Epithelial cell of proximal tubule (primary cell): Measurements from ENCODE around the gene GLCCI1. TPM values are rescaled to one million over a fixed set of nuclear protein-coding genes. Genes with fewer than 3 reads are reported as not detected.

Experiments
- DNase-seq: peaks from one replicate; pipeline ENCODE4 v3.0.0-alpha.2; 2011; ENCODE audit warnings: low read depth
- H3K4me3 ChIP-seq: 2 replicates; pipeline ENCODE4 v1.5.1; 2011; ENCODE audit warnings: low read depth, mild to moderate bottlenecking, low read length
- CTCF ChIP-seq: conservative IDR thresholded peaks from 2 replicates; pipeline ENCODE4 v1.5.1; 2012; ENCODE audit warnings: low read depth, mild to moderate bottlenecking, low read length
- total RNA-seq: library from RNA; depleted of rRNA; stranded (reverse); fragments of >200 nt; gene quantifications from 2 replicates; pipeline ENCODE4 v1.2.3, GENCODE V29; 2015

The GLCCI1 gene
- total RNA-seq, 1 donor from 2014 or later: 1.9 TPM

GRCh38 chr7:7943951-7944350 is 24.6 kb upstream of the GLCCI1 start:
- no peak overlapping the region for H3K4me3 ChIP-seq
- no peak for TF ChIP-seq CTCF
- no peak for DNase-seq

- TF ChIP-seq CTCF: no peak
- DNase-seq: no peak
- H3K4me3 ChIP-seq: no peak overlapping the region
Observed at GRCh38 chr7:7944619-7945282, 23.8 kb upstream of the GLCCI1 start.

- no peak for DNase-seq
- no peak for TF ChIP-seq CTCF
- H3K4me3 ChIP-seq: no peak overlapping the region
Observed at GRCh38 chr7:7946486-7946885, 22.1 kb upstream of the GLCCI1 start.

DNA sequence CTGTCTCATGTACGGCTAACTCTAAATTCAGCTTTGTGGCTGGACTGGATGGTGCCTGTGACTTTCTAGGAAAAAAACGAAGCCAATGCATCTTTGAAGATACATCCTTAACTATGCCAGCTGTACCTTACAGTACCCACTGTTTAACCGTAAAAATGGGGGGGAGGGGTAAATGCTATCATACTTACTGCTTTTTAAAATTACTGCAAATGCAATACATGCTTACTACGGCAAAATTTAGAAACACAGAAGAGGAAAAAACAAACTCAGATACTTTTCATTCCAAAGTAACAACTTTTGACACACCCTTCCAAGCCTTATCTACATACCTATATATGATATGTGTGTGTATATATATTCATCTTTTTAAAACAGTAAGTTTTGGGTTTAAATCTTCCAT is 20.4 kb upstream of the GLCCI1 start:
- TF ChIP-seq CTCF: no peak
- no peak for DNase-seq
- H3K4me3 ChIP-seq: no peak overlapping the region

DNA sequence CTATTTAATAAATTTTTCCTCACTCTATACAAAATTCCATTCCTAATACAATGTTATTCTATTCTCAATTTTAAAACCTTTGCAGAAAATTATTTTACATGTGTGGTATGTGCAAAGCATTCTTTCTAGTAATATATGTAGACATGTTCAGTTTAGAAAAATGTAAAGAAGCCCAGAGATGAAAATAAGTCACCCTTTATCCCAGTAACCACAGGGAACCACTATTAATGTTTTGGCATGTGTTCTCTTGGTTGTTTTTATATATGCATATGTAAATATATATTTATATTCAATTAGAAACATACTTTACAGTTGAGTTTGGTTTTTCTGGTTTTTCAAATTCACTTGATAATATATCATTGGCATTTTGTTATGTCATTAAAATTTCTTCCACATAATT is 14.8 kb upstream of the GLCCI1 start:
- no peak overlapping the region for H3K4me3 ChIP-seq
- no peak for DNase-seq
- no peak for TF ChIP-seq CTCF

DNA sequence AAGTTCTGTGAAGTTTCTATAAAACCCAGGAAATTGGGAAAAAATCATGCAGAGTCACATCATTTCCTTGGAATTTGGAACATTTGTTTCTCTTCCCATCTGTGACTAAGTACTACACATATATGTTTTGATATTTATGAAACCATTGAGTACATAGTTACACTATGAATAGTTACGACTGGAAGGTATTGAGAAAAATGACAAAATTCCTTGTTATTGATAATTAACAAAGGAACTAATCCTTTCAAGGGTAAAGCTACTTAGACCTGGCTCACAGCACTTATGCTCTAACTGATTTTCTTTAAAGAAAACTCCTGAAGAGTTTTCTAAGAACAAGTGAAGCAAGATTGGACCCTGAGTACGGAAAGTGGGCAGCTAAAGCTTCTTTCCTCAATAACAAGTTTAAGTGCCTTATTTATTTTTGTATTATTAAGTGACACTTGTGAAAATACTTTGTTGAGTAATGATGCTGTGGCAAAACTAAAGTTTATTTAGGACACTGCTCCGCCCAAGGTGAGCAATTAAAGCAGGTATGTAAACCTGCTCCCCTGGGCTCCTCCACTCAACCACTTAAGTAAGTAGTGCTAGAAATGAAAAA is 12.0 kb upstream of the GLCCI1 start:
- H3K4me3 ChIP-seq: no peak overlapping the region
- DNase-seq: no peak
- TF ChIP-seq CTCF: no peak

DNA sequence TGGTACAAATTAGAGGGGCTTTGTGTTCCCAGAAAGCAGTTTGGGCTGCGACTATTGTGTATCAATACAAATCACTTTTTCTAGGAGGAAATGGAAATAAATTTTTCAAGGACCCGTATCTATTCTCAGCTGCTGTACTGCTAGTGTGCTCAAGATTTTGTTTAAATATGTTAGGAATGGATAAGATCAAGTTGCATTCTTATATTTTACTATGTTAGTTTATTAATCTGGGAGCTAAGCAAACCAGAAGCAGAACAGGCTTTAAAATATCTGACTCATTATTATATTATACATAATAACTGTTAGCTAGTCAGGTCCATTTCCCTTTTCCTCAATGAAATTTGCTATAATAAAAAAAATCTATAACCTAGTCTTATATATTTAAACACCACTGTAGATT is 11.1 kb upstream of the GLCCI1 start:
- no peak overlapping the region for H3K4me3 ChIP-seq
- TF ChIP-seq CTCF: no peak
- DNase-seq: no peak
